NCI-H2081 treated with DMSO at 0.1 percent for 48 hours (cell line): Measurements from ENCODE around the gene SPINK6.

ENCODE experiments used
- DNase-seq: peaks from one replicate; lab custom pipeline; 2025; lab: John Stamatoyannopoulos, UW

Gene SPINK6, protein sequence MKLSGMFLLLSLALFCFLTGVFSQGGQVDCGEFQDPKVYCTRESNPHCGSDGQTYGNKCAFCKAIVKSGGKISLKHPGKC

DNA sequence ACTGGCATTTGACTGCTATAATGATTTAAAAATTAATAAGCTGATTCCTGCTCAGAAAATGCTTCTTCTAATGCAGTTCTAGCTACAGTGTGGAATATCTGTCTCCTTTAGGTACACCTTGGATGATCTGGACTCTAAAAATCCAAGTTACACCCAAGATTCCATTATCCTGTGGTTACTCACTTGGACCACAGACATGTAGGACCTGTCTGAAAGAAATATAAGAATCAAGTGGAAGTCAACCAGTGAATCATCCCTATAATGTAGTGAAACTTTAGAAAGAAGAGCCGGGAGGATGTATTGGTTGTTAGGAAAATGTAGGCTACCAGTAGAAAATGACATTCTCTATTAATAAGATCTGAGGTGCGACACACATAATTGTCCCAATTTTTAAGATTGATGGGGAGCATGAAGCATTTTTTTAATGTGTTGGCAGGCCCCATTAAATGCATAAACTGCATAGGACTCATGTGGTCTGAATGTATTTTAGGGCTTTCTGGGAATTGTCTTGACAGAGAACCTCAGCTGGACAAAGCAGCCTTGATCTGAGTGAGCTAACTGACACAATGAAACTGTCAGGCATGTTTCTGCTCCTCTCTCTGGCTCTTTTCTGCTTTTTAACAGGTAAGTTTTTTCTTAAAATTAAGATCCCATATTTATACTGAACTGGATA lies at the start of gene SPINK6:
Gene SPINK6, plus strand, starts transcription at position 512 of the 673 bp plus-strand sequence. Its CDS starts 55 bp downstream, at position 567.
- no peak for DNase-seq

DNA sequence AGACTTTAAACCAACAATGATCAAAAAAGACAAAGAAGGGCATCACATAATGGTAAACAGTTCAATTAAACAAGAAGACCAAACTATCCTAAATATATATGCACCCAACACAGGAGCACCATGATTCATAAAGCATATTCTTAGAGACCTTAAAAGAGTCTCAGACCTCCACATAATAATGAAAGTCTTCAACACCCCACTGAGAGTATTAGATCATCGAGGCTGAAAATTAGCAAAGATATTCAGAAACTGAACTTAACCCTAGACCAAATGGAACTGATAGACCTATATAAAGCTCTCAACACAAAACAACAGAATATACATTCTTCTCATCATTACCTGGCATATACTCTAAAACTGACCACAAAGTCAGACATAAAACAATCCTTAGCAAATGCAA lies 46.2 kb upstream of the SPINK6 start:
- DNase-seq, result no peak

DNA sequence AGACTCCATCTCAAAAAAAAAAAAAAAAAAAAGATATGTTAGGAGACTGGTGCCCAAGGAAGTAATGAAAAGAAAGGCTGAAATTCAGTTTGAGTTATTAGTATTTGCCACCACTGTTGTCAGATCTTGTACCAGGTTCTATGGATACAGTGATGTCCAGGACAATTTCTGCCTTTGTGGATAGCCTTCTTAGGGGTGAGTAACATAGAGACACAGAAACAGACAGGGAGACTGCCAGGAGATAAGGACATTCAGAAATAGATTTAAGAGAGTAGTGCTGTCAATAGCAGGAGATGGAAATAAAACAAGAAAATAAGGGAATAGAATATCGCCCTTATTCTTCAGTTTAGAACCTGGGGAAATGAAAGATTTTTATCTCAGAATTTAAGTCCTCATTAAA lies 40.8 kb upstream of the SPINK6 start:
- no peak for DNase-seq

DNA sequence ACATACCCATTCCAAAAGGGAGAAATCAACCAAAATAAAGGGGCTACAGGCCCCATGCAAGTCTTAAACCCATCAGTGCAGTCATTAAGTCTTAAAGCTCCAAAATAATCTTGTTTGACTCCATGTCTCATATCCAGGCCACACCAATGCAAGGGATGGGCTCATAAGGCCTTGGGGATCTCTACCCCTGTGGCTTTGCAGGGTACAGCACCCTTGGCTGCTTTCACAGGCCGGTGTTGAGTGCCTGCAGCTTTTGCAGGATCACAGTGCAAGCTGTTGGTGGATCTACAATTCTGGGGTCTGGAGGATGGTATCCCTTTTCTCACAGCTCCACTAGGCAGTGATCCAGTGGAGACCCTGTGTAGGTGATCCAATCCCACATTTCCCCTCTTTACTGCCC lies 39.5 kb upstream of the SPINK6 start:
- no peak for DNase-seq

DNA sequence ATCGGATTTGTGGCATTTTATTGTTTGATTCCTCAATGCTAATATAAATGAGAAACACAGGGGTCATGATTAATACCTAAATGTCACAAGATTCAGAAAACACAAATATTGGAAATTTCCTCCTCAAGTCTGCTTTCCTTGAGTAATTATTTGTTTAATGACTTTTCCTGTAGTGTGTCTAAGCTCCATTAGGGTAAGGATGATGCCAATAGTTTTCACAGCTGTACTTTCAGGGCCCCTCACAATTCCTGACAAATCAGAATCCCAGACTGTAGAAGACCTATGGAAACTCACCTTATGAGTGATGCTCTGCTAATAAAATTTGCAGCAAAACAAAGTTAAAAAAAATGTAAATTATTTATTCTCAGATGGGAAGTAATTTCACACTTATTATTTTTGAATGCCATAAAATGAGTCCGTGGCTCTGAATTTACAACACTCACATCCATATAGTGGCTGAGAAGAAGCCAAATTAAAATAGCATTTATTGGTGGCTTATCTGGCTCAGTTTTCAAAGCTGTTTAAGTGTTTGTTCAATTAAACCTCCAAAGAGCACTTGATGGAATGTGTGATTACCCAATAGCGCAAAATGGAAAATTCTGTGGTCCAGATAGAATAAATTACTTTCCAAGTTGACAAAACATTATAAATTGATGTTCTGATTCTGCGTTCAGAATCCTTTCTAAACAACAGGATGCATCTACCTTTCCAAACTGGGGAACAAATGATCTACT lies 36.1 kb upstream of the SPINK6 start:
- DNase-seq, result no peak

DNA sequence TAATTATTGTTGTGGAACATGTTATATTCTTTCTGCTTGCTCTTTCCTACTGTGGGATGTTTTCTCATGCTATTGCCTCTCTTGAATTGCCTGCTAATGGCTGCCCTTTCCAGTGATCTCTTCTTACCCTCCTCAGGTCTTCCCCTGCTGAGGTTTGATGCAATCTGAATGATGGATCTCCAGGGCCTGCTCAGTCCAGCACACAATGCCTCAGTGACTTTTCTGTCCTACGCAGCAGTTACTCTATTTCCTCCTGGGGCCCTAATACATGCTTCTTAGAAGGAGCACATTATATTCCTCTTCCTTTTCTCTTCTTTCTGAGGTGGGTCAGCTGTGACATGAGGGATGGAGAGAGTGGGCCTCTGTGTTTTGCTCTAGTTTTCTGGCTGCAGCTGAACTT lies 34.6 kb upstream of the SPINK6 start, which contains the start of gene SPINK14:
Gene SPINK14, plus strand, starts transcription at position 301 of the 400 bp plus-strand sequence. CDS start 1,187 bp downstream, outside the sequence.
- no peak for DNase-seq

DNA sequence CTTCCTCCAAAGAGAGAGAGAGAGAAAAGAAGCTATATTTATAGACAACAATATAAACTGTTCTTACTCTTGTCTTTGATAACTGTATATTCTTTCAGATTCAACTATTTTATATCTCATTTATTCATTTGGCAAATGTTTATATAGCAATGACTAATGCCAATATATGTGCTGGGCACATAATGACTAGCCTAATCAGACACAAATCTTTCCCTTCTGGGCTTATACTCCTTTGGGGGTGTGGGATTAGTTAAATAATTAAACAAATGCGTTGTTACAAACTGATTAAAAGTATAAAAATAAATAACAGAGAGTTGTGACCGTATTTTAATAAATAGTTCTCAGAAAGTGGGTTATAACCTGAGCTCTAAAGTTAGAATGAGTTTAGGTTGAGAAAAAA lies 30.5 kb upstream of the SPINK6 start:
- DNase-seq, result no peak

DNA sequence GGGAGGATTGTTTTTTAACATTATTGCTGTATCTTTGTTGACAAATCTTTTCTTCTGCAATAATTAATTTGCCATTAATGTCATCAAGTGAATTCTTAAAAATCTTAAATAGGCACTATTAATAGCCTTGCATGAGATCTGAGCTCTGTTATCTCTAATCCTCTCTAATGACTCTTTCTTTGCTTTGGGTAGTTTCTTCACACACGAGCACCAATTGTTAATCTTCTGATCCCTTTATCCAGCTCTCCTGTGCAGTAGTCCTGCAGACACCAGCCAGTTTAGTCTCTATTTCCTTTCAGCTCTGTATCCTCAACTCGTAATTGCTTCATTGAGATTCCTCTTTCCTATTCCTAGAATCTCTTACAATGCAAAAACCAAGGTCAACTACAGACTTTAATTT lies 26.4 kb upstream of the SPINK6 start:
- no peak for DNase-seq

DNA sequence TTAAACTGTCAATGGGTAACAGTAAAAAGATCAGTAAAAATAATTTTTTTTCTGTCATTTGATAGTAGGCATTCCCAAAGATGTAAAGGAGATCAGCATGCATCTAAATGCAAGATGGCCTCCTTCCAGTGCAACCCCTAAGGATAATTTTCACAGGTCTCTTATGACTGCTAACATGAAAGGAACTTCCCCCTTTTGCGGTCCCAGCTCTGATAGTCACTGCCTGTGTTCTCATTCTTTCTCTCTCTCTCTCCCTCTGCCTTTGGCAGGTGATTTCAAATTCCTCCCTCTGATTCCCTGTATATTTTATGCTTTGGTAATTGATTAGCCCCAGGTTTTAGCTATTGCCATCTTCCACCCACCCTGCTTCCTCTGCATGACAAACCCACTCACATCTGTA lies 25.6 kb upstream of the SPINK6 start:
- DNase-seq, result no peak

DNA sequence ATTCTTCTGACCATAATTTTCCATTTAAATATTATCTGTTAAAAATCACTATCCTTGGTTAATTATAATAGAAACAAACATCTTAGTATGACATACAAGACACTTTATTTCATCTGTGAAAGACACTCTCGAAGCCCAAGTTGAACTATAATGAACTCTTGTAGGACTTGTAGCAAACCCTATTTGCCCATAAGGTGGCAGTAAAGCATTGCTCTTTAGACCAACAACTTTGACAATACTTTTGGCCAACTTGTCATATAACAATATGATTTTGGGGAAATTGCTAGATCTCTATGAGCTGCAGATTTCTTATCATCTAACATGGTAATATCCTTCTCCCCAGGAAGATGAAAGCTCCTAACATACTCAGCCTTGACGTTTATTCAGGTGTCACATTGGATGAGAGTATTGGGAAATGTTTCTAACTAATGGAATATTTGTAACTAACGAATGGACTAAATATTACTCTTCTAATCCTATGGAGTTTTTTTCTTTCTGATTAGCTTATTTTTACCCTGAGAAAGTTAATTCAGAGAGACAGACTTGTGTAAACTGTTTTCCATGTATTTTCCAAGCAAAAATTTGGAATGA lies 23.5 kb upstream of the SPINK6 start:
- DNase-seq, result peak; percentile 7

DNA sequence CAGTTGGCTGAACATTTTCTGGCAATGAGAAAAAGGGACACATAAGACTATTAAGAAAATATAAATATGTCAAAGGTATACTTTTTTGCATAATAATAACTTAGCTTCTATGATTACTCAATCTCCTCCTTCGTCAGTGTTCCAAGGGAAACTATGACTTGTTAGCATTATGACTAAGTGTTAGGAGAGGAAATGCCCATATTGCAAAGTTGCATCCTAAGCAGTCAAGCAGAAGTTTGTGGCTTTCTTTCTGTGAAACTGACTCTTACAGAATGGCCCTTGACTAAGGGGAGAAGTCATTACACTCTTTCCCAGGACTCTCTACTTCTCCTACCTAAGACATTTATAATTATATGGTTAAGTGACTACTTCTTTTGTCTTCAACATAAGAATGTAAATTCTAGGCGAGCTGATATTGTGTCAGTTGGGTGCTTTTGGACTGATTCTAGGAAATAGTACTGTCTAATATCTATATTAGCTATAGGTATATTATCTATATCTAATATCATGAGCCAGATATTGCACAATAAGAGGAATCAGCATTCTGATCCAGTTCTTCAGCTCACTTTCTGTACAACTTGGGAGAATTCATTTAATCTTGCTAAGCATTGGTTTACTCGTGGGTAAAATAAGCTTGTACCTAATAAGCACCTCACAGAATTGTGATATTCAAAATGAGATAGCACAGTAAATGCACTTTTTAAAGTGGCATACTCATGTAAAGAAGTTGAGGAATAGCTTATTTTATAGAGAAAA lies 16.4 kb upstream of the SPINK6 start:
- DNase-seq, result no peak

DNA sequence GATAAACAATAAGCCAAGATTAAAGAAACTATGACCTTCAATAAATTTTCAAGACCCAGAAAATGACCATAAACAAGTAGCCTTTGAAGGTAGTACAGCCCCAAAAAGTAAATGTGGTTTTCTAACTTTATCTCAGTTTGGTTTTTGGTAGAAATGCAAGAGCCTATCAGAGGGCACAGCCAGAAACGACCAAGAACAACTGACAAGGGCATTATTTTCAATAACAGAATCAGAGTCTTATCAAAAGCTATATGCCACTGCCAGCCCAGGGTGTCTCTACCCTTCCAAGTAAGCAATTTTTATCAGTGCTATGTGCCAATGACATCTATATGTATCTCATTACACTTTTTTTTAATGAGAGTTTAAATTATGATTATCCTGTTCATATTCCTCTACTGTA lies 11.8 kb upstream of the SPINK6 start:
- no peak for DNase-seq

DNA sequence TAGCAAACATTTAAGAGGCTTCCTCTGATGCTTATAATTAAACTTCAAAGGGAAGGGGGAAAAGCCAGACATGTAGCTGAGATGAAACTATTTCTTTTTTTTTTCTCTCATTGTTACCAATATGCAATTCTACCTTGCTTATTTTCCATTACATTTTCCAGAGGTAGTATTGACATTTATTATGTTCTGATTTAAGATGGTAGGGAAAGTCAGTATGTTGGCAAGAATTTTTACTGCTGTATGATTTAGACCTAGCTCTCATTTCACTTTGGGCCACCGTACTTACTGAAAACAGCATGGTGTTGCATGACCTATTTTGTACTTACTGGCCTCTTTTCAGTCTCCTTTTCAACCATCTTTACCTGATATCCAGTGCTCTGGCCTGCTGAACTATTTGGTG lies 9.6 kb upstream of the SPINK6 start:
- no peak for DNase-seq

DNA sequence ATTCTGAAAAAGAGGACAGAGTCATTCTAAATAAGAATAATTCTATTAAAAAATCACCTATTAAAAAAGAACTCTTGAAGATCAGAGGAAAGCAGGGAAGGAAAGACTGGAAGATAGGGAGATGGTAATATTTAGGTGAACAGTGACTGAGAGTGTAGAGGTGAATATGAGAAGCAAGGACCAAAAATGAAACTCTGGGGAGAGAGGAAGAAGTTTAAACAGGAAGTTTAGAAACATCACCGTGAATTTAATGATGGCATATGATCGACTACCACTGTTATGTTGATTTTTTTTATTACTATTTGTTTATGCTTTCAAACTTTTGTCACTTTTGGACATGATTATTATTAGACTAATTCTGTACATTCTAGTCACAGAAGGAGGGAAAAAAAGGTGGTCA lies 1.7 kb upstream of the SPINK6 start:
- DNase-seq, result no peak

DNA sequence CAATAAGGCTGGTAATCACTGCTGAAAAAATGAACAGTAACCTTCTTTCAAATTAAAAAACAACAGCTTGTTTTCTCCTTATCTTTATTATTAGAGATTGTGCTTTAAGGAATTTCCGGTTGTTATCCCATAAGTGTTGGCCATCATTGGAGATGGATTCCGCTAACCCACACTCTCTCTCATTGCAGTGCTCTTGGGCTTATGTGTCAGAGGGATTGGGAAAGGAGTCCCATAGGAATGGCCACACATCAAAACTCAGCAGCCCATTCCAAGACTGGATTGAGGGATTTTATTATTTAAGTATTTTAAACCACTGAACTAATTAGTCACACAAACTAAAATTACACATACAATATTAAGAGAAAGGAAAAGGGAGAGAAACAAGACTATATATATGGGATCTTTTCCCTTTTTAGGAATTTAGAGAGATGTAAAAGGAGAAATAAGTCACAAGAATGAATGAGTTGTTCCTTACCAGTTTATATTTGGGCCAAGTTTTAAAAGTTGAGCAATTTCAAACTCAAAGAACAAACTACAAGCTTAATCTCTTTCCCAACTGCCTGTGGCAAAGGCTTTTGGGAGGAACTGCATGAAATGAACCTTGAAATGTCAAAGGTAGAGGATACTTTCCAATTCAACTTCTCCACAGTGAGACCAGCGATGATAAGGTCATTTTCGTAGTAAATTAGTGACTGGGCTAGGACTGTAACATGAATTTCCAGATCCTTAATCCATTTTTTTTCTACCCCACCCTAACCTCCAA lies 2.4 kb downstream of the SPINK6 start:
- no peak for DNase-seq

DNA sequence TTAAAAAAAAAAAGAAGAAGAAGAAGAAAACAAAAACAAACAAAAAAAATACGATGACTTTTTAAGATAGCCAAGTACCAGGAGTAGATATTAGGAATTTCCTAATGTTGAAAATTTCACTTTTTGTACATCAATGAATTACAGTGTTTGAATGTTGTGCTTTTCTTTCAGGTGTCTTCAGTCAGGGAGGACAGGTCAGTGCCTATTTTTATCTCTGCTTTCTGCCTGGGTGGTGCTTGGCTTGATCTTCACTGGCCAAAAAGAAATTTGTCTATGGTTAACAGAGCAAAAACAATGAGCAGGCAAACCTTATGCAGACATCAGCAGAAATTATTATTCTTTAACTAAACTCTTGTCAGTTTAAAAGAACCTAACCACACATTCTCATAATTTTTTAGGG lies 3.0 kb downstream of the SPINK6 start:
- no peak for DNase-seq

DNA sequence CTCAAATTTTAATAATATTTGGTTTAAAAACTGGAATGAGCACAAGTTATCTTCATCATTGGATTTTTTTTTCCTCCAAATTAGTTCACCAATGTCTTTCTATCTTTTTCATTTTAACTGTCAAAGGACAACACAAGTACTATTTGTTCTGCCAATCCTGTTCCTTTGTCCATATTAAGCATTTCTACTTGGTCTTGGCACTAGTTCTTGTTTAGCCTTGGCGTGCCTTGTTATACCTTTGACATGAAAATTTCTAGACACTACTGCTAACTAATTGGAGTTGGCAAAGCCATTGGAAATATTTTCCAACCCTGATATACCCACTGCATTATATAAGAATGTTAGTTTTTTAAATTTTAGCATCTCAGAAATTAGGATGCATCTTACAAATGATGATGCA lies 3.8 kb downstream of the SPINK6 start:
- no peak for DNase-seq

DNA sequence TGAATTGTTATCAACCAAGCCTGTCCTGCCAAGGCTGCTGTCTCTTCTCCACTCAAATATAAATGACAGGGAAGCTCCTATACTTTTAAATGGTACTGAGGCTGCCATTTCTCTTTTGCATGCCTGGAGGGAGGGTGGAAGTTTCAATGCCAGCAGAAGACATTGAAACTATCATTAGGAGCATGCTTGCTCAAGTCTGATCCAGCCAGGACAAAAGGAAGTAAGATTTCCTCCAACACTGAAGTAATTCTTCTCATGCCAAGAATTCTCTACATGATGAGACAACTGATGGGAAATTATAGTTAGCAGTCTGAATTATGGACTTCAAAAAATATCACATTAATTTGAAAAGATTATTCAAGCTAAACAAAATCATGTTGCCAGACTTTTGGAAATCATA lies 5.4 kb downstream of the SPINK6 start:
- no peak for DNase-seq

DNA sequence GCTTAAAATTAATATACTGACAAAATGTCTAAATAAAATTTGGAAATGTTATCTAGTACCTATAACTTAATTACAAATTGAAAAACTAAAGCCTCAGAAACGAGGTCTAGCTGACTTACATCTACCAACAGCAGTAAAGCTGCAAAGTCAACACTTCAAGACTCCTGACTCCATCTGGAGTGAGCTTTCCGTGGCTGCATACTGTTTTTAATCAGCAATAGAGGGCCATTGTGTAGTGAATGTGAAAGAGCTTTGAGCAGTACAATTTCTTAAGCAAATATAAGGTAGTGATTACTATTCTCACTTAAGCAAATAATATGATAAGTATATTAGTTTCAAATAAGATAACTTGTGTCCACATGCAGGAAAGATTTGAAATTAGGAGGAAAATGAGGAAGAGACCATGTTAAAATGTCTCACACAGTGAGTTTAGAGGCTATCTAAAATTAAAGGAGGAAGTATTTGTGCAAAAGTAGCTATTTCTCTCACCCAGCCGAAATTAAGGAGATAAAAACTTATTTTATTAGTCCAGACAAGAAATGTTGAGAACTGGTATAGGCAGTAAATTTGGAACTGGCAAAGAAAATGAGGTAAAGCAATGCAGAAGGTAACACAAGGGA lies 6.4 kb downstream of the SPINK6 start:
- DNase-seq, result no peak

DNA sequence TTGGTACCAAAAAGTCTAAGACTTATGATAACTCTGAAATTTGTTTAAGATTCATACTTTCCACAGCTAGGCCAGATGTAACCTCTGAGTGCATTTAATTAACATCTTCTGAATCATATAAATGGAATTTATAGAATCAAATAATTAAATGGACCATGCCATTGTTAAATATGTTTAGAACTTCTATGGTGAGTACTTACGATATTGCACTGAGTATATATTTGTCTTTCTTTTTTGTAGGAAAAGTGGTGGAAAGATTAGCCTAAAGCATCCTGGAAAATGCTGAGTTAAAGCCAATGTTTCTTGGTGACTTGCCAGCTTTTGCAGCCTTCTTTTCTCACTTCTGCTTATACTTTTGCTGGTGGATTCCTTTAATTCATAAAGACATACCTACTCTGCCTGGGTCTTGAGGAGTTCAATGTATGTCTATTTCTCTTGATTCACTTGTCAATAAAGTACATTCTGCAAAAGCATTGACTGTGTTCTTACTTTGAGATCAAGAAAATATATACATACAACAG lies 11.9 kb downstream of the SPINK6 start:
- no peak for DNase-seq

DNA sequence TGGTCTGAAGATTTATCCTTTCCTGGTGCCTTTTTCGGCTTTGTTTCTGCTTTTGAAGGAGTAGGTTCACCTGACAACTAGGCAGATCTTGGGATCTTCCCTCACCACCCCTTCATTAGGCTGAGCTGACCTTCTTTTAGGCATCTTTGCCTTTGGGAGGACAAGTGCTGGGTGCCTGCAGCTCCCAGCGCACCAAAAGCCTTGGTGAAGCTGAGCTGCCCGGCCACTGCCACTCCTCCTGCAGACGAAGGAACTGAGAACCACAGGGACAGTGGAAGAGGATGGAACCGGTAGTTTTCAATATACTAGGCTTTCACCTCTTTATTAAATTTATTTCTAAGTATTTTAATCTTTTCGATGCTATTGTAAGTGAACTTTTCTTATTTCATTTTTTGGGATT lies 18.7 kb downstream of the SPINK6 start:
- no peak for DNase-seq
